Caki2 (cell line): ENCODE measurements around the gene LIX1L. TPM values are rescaled to one million over a fixed set of nuclear protein-coding genes. Genes with fewer than 3 reads are reported as not detected.

Experiments used
- DNase-seq: peaks from one replicate; pipeline ENCODE4 v3.0.0-alpha.2; 2015; ENCODE audit warnings: low read depth
- in situ Hi-C: cut with HindIII; loops from 2 replicates; pipeline ENCODE4 v1.10.0; 2016; ENCODE audit warnings: low sequenced_read_pairs, low pct_unique_long_range_greater_than_20kb, mixed read lengths
- total RNA-seq: library from RNA; depleted of rRNA; stranded (reverse); fragments of >200 nt; shearing (Covaris generic); gene quantifications from 2 replicates; pipeline ENCODE4 v1.2.3, GENCODE V29; 2014; ENCODE audit warnings: low replicate concordance

The LIX1L gene
- total RNA-seq, 1 experiment from 2014 or later = 26.9 TPM

DNA sequence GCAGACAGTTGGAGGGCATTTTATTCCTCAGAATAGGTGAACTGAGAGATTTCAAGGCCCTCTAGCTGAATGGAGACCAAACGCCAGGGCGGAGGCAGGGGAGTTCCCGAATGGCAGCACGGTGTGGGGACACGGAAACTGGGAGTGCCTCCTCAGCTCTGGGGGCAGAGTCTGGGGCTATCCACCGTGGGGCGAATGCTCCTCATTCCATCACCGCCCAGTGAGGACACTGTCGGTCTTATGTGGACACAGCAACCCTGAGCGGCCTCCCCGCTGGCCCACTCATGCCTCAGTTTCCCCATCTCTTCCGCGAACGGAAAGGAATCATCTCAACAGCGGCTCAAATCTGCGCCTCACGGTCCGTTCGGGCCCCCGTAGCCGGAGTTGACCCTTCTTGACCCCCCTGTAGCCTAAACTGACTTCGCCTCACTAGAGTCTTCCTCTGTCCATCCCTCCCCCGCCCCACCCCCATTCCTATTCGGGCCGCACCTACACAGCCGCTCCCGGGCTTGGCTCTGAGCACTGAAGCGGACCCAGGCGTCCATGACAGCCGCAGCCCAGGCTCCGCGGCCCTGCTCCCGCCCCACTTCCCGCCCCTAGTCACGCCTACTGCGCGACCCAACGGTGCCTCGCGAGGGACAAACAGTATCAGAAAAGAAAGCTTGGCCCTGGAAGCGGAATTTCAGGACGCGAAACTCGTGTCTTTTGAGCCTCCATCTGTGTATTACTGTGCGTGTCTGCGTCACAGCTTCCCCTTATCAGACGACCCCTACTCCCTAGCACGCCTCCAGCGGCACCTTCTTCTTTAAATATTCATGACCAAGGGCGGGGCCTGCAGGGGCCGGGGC is 39.4 kb downstream of the LIX1L start, which contains the start of gene PEX11B:
PEX11B (minus strand) TSS at position 574 of the 848 bp plus-strand sequence; CDS start at position 545, 29 bp downstream.
- in situ Hi-C loops = no loop called here
- DNase-seq = peak; percentile 91

DNA sequence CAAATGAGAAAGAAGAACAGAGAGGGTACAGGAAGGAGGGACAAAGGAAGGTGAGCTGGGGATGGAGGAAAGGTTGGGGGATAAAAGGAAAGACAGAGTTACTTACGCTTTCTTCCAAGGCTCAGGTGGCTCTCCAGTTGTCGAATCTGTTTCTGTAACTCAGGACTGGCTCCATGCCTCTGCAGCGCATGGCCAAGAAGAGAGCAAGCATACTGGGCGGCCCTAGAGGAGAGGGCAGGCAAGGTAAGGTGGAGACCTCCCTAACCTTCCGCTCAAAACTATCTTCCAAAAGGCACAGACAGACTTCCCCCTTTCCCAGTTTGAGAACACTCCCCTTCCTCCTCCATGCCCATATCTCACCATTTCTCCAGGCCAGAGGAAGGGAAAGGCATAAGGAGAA is 40.2 kb downstream of the LIX1L start:
- DNase-seq = peak; percentile 6
- in situ Hi-C loops = no loop called here

DNA sequence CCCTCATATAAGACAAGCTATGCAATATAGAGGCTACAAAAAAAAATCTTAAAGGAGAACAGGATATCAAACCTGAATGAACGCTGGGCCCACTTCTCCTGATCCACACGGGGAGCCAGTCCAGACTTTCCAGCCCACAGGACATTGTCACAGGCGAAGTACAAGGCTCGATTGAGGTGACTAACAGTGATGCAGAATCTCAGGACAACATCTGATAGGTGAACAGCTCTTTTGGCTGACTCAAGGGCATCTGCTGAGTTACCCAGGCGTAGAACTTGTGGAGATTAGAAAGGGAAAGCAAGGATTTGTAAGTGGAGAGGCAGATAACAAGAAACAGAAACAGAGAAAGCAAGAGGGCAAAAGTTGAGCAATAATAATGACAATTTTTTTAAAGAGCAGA is 41.1 kb downstream of the LIX1L start:
- peak; percentile 39 for DNase-seq
- in situ Hi-C loops = no loop called here

DNA sequence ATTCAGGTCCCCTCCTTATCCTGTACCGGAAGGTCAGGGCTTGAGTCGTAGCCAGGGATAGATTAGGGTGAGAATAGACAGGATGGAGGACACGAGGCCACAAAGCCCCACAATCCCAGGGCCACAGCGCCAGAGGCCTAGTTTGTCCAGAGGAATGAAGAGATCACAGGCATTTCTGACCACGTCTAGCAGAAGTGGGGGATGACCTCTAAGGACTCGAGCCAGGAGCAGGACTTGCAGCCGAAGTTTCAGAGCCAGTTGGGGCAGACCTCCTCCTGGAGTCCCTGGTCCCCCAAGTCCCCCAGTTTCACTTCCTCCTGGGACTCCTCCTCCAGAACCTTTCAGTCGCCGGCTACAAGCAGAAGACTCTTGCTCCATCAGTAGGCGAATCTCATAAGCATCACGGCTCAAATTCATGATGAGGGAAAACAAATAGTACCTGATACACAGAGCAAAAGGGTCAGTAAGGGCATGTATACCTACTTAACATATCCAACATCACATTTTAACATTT is 45.6 kb downstream of the LIX1L start:
- in situ Hi-C loops = no loop called here
- DNase-seq = no peak

DNA sequence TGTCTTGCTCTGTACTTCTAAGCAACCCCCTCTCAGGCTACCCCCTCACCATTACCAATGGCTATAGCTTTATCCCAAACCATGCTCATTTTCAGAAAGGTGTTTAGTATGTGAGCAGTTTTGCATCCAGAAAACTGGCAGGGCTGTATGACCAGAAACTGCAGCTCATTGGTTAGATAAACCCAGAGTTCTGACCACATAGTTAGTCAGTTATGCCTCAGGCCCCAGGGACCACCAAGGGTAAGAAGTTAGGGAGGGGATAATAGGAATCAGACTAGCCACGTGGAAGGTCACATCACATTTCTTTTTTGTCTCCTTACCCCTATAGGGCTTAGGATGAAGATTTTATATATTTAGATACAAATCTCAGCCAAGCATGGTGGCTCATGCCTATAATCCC is 49.2 kb downstream of the LIX1L start:
- in situ Hi-C loops = no loop called here
- no peak for DNase-seq

DNA sequence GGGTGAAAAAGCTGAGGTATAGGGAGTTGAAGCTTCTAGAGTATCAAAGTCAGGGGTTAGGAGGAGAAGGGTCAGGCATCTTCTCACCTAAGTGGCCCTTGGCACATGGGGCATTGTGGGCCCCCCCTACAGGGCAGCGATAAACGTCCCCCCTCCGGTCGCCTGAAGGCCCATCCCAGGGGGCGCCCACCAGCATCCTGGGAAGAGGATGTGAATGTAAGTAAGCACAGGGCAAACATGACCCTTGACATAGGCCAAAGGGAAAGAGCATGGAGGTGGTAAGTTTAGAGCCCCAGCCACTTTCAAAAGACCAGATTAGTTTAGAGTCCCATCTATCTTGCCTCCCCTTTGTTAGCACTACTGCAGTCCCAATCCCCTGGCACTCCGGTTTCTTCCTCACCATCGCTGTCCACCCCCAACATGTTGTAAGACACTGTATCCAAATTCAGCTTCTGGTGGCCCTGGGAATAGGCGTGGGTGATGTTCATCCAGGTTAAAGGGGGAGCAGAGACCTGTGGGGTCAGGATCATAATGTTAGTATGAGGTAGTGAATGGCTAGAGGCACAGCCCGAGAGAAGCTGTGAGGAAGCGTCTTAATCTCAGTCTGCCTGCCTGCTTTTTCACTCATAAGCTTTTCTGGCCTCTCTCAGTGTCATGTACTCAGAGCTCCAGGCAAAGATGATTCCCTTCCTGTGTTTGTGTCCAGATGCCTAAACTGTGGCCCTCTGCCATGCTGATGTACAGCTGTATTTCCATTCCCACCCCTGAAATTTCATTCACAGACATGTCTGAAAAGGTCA is 50.7 kb downstream of the LIX1L start:
- no peak for DNase-seq
- in situ Hi-C loops = no loop called here

DNA sequence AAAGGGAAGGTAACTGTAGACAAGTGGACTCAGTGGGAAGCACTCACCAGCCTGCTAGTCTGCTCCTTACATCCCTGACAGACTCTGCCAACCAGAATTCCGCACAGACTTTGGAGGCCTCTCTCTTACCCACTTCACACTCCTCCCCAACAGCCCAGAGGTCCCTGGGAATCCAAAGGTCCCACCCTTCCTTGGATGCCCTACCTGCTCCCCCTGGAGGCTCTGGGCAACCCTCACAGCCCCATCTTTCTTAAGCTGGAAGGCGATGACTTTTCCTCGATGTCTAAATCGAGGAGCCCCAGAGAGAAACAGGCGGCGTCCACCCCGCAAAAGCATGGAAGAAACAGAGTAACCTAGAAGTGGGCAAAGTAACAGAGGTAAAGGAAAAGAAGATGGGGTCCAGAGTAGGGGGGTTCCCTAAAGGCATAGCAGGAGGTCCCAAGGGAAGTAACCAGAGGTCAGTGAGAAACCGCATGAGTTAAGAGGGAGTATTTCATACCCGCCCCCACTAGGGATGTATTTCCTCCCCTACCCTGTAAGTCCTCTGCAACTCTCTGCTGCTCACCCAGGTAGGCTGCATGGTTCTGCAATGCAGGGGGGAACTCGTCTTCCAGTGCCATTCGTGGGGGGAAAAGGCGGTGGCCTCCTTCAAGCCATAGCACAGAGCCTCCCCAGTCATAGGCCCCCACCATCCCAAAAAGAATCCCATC is 56.4 kb downstream of the LIX1L start:
- no peak for DNase-seq
- in situ Hi-C loops = no loop called here

DNA sequence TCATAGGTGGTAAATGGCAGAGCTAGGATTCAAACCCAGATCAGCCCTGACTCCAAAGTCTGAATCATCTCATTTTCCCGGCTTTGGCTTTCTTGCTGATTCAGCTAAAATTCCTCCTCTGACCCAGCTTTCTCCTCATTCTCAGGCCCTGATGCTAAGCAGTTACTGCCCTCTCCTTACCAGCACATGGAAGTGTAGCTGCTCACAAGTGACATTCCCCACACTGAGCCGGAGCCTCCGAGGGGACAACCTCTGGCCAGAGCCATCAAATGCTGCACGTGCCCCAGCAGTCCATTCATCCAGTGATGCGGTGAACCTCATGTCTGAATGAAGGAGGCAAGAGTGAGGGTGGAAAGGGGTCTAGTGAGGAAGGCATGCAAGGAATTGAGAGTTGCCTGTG is 59.1 kb downstream of the LIX1L start:
- in situ Hi-C loops = no loop called here

DNA sequence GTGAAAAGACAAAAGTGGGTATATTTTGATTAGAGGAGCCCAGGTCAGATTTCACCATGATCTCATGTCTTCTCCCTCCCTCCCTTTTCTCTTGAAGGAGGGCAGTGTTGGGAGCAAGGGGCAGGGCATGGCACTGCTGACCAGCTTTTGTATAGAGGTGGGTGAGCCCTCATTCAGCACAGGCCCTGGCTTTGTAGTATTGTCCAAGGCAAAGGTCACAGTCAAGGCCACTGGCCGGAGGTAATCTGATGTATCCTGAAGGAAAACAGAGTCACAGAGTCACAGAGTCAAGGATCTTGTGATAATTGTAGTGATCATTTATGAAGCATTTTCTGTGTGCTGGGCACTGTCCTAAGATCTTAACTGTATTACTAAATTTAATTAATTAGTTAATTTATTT is 59.8 kb downstream of the LIX1L start:
- in situ Hi-C loops = no loop called here
- DNase-seq = no peak

More for the DNA sequence above, 59.1 kb downstream of the LIX1L start:
- no peak for DNase-seq

DNA sequence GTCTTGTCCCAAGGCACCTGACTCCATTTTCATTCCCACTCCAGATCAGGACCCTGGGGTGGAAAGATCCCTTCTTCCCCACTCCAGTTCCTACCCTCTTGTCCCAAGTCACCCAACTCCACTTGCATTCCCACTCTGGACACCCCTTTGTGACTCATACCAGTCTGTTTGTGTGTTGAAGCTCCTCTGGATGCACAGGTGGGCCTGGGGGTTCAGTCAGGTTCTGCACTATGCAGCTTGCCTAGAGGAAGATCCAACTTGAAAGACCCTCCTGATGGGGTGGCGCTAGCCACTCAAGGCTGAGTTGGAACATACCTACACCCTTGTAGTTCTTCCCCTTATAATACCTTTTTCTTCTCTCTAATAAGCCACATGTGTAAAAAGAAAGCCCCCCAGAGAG is 62.3 kb downstream of the LIX1L start:
- DNase-seq = no peak
- in situ Hi-C loops = no loop called here

DNA sequence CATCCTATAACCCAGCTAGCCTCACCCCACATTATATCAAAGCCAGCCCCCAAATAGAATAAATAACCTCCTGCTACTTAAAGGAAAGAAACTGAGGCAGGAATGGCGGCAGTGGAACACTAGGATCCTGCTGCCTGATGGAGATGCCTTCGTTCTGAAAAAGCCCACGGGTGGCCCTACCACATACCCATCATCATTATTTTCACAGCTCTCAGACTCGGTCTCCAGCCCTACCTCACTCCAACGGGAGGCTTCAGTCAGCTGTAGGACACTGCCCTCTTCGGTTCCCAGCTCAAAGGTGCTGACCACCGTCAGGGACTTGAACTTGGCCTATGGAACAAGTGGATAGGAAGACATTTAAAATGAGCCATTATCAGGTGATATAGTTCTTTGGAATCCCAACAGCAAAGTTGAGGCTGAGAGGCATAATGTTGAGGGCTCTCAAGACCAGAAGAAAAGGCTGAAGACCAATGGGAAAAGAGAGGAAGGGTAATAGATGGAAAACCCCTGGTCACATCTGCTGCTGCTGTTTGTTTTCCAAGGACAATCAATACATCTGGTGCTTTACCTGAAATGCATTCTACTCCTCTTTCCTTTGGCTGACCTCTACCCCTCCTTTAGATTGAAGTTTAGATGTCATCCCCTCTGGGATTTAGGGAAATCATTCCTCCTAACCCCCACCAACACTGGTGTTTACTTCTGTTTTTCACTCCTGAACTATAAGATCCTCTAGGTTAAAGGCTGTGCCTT is 64.3 kb downstream of the LIX1L start:
- DNase-seq = no peak
- in situ Hi-C loops = no loop called here

DNA sequence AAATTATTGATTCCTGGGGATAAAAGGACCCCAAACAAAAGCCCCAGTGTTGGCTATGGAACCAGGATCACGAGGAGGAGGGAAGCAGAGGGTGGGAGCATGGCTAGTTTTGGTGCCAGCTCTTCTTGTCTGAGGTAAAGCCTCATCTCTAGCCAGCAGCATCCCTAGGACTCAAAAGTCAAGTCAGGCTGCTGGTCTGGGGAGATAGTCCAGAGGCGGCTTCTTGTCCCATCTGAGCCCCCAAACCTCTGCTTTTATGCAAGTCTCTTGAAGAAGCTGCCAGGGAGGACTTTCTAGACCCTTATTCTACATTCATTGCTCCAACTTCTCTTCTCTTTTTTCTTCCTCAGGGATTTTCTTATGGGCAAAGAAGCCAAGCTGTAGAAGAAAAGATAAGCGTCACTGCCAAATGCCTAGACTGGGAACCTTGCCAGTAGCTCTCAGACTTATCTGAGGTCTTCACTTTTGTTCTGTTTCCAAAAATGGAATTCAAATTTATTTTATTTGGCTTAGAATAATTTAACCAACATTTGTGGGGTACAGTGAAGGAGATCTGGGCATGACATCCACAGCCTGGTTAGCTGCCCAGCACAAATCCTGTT is 65.2 kb downstream of the LIX1L start:
- in situ Hi-C loops = no loop called here
- DNase-seq = no peak

DNA sequence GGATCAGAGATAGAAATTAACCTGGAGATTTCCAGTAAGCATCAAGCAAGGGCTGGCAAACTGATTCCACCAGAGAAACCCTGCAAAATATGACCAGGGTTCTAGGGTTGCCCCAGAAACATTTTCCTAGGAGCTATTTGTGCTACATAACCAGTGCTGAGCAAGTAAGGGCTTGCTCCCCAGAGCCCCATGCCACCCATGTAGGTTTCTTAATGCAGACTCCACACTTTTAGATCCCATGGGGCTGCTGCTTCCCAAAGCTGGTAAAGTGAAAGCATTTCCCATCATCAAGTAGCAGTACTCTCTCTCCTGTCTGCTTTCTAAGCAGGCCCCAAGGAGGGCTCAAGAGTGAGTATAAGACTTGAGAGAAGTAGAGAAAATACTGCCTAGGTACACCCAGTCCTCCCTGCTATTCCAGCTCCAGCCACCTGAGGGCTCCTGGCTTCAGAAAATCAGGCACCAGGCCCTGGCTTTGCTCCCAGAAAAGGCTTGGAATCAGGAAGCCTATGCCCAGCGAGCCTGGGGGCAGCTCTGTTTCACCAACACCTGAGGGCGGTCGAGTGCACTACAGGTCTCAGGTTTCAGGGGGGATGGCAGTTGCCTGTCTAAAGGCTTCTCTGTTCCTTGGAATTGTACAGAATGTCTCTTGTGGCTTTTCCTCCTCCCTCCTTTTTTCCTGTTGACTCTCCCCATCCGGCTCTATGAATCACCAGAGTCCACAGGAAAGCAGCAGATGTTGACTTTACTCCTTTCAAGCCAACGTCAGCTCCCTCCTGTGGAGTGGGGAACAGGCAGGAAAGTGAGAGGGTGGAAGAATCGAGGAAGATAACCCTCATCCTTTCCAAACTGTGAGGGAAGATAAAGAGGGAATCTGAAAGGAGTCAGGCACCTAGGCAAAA is 66.0 kb downstream of the LIX1L start:
- peak; percentile 99 for DNase-seq
- in situ Hi-C loops = no loop called here

DNA sequence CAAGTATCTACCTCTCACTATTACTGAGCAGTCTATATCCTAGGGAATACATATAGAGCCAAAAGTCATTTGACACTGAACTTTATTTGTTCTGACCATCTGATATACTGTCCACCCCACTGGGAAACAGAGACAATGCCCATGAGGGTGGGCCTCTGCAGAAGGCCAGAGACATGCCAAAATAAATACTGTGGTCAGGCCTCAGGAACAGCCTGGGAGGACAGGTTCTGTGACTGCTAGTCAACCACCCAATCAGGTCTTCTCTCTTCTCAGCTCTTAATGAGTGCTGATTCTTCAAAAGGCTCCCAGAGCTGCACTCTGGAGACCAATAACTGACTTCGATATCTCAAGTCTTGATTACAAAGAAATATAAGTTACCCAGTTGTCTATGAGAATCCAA is 66.7 kb downstream of the LIX1L start:
- in situ Hi-C loops = no loop called here
- peak; percentile 14 for DNase-seq

DNA sequence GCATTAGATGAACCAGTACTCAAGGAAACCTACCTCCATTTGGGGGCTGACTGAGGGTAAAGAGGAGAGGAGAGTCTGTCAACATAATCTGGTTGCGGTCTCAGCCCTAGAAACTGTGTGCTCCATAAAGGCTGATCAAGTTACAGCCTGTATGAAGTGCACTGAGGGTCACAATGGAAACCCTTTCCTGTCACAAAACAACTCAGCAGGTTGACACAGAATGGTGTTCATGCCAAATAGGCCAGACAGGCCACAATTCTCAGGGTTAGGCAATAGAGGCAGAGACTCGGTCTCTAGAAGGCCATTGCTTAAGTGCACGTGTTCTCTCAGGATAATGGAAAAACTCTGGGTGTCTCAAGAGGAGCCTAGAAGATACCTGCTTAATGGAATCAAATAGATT is 68.1 kb downstream of the LIX1L start:
- in situ Hi-C loops = no loop called here
- DNase-seq = no peak

DNA sequence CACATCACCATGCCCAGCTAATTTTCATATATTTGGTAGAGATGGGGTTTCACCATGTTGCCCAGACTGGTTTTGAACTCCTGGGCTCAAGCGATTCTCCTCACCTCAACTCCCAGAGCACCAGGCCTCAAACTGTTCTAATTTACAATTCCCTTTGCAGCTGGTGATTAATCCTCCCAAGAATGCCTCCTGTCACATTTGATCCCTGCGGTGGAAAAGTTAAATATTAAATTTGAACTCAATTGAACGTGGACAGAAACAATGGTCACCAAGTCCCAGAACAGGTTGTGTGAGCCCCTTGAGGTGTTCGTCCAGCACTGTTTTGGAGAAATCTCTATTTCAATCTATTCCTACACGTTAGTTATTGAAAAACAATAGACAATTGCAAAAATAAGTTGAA is 70.2 kb downstream of the LIX1L start:
- DNase-seq = peak; percentile 60
- in situ Hi-C loops = no loop called here

DNA sequence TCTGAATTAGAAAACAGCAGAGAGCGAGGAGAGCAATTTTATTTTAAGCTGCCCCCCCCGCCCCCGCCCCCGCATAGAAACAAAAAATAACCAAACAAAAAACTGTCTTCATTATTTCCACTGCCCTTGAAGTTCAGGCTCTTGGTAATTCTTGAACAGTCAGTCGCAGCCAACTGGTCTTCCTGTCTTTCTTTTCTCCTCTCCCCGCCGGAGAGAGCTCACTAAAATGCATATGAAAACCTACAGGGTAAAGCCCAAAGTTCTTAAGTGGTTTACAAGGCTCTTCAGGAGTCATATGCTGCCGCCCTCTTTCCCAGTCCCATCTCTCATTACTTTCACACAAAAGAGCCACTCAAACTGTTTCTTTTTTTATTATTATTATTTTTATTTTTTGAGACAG is 71.0 kb downstream of the LIX1L start:
- in situ Hi-C loops = no loop called here
- no peak for DNase-seq
